Activated naive CD4-positive, alpha-beta T cell treated with Interleukin-2 at 50 U/mL for 16 hours (primary cell): ENCODE data around the gene GFER.
"Not testable (repeated sequence)": the region's sequence is repeated elsewhere in the genome, so short reads cannot be mapped to it uniquely, and the experiment has no call there.

Experiments used
- DNase-seq: peaks from one replicate; pipeline ENCODE4 v3.0.0-alpha.2; 2020

Gene GFER

DNA sequence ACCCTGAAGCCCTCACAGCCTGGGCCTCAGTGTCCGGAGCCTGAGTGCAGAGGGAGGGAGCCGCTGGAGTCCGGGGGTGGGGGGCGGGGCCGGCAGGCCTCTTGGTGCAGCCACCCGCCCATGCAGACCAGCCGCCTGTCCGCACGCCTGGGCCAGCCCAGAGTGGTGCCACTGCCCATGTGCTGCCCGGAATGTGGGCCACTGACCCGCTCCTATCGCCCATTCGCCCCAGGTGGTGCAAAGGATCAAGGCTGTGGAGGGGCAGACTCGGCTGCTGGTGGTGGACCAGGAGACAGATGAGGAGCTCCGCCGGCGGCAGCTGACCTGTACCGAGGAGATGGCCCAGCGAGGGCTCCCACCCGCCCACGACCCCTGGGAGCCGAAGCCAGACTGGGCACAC lies 45.4 kb downstream of the GFER start:
- no peak for DNase-seq

DNA sequence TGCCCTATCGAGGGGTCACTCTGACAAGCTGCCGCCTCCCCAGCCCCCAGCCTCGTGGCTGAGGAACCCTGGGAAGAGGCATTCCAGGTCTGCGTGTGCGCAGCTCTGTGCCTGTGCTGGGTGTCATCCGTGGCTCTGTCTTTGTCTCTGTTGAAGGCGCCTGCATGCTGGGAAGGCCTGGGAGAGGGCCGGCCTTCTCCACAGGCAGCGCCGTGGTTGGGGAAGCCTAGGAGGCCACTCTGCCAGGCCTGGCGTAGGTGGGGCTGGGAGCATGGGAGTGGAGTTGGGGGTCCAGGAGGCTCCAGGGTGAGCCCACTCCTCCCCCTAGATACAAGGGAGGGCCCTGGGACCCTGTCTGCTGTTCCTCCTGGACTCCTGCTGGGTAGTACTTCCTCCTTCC lies 46.0 kb downstream of the GFER start:
- DNase-seq, result no peak

- DNase-seq, result no peak
These were observed 47.1 kb downstream of the GFER start for GRCh38 chr16:2031081-2031577.

- DNase-seq, result no peak
These were observed 48.5 kb downstream of the GFER start for GRCh38 chr16:2032285-2033056.

GRCh38 chr16:2033057-2033908 lies 49.3 kb downstream of the GFER start:
- DNase-seq, result no peak

DNA sequence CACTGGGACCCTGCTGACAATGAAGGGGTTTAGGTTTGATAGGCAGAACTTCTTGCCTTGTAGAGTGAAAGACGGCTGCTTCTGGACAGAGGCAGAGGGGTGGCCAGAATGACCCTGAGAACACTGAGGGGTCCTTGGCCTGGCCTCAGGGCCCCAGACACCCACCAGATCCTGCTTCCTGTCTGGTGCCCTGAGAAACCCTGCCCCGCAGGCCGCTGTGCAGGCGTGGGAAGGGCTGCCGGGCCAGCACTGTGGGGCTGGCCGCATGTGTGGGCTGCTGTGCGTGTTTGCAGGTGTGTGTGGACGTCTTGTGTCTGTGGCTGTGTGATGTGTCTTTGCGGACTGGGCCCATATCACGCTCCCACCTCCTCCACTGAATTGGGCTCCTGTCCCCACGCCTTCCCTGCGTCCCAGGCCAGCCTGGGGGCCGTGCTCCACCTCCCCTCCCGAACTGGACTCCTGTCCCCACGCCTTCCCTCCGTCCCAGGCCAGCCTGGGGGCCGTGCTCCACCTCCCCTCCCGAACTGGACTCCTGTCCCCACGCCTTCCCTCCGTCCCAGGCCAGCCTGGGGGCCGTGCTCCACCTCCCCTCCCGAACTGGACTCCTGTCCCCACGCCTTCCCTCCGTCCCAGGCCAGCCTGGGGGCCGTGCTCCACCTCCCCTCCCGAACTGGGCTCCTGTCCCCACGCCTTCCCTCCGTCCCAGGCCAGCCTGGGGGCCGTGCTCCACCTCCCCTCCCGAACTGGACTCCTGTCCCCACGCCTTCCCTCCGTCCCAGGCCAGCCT lies 50.1 kb downstream of the GFER start:
- DNase-seq, result not testable (repeated sequence)

GRCh38 chr16:2034696-2035430 lies 50.9 kb downstream of the GFER start:
- DNase-seq, result no peak

GRCh38 chr16:2035431-2036199 lies 51.6 kb downstream of the GFER start:
- no peak for DNase-seq

DNA sequence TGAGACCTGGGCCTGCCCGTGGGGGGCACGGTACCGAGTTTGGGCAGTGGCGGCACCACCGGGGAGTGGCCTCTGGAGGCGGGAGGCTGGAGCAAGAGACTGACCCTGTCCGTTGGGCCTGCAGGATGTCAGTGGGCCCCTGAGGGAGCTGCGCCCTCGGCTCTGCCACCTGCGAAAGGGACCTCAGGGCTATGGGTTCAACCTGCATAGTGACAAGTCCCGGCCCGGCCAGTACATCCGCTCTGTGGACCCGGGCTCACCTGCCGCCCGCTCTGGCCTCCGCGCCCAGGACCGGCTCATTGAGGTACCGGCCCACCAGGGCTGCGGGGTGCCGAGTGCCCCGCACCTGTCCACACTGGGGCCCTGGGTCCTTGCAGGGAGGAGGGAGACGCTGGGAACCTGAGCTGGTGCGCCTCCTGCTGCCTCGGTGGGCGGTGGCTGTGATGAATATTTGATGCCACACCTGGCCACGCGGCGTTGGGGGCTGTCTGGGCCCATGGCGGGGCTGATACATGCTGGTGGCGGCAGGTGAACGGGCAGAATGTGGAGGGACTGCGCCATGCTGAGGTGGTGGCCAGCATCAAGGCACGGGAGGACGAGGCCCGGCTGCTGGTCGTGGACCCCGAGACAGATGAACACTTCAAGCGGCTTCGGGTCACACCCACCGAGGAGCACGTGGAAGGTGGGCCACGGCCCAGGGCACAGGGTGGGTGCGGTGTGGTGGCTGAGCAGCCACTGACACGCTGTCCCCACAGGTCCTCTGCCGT lies 52.4 kb downstream of the GFER start:
- DNase-seq, result no peak

DNA sequence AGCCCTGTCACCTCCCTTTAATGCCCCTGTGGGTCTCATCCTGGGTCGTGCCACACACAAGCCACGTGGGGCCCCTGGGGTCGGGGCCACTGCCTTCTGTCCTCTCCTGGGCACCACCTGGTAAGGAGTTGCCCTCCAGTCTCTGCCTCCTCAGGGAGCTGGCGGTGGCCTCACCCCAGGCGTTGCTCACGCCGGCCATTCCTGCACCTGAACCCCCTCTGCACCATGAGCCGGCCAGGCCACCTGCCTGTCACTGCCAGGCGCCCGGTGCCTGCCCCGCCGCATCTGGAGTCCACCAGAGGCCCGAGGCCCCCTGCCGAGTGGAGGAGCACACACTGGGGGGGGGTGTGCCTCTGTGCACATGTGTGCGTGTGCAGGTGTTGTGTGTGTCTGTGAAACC lies 53.1 kb downstream of the GFER start:
- DNase-seq, result no peak
